GM08714 (cell line): Measurements from ENCODE around the gene SRP14.
"Not testable (repeated sequence)": the region's sequence is repeated elsewhere in the genome, so short reads cannot be mapped to it uniquely, and the experiment has no call there.

ENCODE experiments used
- H3K4me3 ChIP-seq: fragments of 200-500 bp; sonication (Bioruptor generic); 2 replicates; pipeline ENCODE4 v1.5.1; 2014; ENCODE audit warnings: mild to moderate bottlenecking, low read length, inconsistent platforms
- ZNF274 ChIP-seq: IDR thresholded peaks from 2 replicates; pipeline ENCODE4 v1.6.1; 2012; ENCODE audit warnings: mild to moderate bottlenecking, low read depth, low read length

The SRP14 gene

DNA sequence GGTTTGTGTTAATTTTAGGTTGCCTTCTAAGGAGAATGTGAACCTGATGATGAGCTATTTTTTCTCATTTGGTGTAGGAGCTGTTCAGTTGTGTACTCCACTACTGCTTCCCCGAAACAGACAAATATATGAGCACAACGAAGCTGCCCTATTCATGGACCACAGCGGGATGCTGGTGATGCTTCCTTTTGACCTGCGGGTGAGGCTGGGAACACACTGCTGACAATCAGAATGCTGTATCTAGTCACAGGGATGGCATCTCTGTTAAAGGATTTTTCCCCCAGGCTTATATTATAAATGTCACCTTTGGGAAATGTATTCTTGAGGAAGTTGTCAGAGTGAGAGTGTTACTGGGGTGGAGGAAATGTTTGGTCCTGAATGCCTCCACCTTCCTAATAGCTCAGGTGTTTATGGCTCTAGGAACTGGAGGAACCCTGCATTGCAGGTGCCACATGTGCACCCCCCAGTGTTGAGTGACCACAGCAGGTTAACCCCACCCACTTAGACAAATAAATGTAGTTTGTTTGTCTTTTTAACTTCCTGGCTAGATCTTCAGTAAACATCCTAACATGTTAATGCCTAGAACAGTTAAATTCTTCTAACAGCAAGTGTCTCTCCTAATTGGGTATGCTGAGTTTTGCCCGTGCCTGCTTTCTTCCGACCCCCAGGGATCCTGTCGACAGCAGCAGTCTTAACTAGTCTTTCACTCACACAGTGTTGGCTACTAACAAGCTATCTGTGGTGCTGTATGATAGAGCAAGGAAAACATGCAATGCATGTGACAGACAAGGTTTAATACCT is 35.7 kb downstream of the SRP14 start:
- no peak for TF ChIP-seq ZNF274
- no peak overlapping the region for H3K4me3 ChIP-seq

DNA sequence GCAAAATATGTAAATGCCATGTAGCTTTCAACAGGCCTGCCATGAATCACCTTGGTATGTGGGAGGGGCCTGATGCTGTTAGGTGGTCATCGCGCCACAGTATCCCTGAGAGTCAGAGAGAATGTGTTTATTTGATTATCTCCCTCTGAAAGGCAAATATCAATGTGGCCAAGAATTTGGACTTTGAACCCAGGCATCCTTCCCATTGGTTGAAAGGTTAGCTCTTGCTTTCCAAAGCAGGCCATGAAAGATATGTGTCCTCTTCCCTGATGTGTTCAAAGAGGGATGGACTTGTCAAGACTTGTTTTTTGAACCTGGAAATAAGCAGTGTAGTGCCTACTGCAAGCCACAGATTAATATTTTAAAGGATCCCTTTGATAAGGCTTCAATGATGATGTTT is 36.7 kb downstream of the SRP14 start:
- TF ChIP-seq ZNF274 = no peak
- no peak overlapping the region for H3K4me3 ChIP-seq

DNA sequence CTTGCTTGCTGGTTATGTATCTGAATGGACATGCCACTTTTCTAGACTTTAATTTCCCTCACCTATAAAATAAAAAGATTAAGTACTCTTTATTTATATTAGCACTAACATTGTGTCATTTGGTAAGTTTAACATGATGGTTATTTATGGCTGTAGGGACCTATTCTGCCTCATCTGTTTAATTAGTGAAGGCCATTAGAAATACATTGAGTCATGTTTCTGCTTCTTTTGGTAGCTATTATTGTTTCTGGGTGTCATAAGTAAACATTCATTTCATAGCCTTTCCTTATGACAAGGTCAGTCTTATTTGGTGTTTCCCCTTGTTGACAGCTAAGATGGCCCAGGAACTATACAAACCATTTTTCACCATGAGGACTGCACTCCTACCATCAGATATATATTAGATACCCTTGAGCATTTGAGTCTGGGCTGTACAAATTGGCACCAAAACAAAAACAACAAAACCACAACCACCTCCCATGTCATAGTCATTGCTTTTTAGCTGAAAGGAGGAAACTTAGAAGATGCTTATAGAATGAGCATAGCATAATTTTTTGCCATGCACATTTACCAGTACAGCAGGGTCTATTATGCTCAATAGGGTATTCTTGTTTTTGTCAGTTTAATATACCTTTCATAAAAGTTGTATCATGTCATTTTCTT is 39.3 kb downstream of the SRP14 start:
- no peak for TF ChIP-seq ZNF274

DNA sequence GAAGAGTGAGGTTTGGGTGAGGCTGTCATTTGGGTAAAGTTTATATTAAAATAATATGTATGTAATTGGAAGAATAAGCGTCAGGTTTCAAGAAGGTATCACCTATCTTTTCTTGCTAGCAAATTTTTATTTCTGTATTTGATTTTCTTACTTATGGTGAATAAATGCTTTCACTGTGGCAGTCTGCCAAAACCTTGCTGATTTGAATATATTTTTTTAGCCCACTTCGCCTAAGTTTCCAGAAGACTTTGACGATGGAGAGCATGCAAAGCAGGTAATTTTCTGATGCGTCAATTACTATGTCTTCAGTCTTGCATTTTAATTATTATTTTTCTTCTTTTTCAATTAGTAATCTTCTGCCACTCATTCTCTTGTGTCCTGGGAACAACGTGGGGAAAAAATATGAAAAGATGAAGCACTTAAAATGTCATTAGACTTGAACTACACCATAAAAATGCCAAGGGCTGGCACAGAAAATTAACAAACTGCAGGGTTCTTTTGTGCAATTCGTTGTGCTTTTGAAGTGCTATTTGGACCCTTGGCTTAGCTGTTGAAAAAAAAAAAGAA is 40.4 kb downstream of the SRP14 start:
- no peak overlapping the region for H3K4me3 ChIP-seq
- no peak for TF ChIP-seq ZNF274

More for the DNA sequence above, 39.3 kb downstream of the SRP14 start:
- no peak overlapping the region for H3K4me3 ChIP-seq

DNA sequence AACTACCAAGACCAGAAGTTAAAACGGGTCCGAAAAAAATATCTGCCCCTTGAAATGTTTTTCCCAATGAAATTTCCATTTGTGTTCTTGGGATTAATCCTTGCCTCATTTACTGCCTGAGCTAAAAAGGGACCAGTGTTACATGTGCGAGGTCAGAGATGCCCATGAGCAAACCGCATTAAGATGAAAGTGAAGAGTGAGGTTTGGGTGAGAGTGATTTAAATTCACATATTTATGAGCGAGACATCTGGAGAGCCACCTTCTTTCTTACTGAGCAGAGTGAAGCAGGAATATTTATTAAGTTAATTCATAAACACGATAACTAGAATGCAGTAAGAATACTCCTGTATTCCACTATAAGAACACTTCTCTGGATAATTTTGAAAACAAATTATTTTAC is 41.3 kb downstream of the SRP14 start:
- no peak for TF ChIP-seq ZNF274
- no peak overlapping the region for H3K4me3 ChIP-seq

DNA sequence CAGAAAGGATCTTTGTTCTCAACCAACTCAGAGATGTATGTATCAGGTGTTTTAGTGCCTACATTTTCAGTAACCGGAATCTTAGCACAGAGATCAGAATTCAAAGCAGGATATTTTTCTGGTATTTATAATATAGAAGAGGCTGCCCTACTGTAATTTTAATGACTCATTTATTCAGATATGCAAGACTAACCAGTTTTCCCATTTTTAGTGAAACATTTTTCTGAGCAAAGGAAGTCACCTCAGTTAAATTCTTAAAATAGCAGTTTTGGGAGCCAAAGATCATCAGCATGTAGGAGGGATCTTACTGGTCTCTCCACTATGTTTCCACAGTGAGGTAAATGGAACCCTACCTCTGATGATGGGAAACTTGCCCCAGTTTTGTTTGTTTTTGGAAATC is 42.0 kb downstream of the SRP14 start:
- TF ChIP-seq ZNF274 = no peak

DNA sequence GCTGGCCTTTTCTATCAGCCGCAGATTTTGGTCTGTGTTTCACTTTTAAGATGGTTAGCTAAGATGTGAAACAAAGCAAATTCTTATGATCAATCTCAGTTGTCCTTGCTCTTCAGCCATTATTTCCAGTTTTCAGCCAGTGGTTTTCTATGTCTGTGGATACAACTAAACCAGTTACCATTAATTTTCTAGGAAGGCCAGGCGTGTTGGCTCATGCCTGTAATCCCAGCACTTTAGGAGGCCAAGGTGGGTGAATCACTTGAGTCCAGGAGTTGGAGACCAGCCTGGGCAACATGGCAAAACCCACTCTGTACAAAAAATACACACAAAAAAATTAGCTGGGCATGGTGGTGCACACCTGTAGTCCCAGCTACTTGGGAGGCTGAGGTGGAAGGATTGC is 42.8 kb downstream of the SRP14 start:
- not testable (repeated sequence) for H3K4me3 ChIP-seq

More for the DNA sequence above, 42.0 kb downstream of the SRP14 start:
- no peak overlapping the region for H3K4me3 ChIP-seq

DNA sequence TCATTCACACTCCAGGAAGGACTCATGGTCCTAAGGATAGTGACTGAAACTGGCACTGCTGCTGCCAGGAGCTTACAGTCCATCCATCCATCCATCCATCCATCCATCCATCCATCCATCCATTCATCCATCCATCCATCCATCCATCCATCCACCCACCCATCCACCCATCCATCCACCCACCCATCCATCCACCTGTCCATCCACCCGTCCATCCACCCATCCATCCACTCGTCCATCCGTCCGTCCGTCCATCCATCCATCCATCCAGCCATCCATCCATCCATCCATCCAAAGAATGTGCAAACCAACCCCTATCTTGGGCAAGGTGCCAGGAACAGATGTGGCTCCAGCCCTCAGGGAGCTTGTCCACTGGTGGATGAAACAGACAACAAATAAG is 46.0 kb downstream of the SRP14 start:
- not testable (repeated sequence) for H3K4me3 ChIP-seq

DNA sequence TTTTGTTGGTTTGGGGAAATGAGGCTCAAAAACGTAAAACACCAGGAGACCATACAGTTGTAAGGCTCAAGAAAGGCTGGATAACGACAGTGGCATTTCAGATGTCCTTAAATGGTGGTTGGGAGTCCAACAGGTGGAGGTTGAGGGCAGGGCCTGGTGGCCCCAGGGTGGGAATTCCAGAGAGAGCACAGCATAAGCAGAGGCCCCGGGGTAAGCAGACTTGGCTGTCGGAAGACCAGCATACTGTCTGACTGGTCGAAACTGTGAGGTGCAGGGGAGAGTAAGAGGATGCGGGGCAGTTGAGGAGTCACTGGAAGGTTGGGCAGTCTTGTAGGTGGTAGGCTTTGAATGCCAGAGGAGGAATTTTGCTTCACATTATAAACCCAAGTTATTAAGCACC is 48.3 kb downstream of the SRP14 start:
- H3K4me3 ChIP-seq = no peak overlapping the region
- TF ChIP-seq ZNF274 = no peak

DNA sequence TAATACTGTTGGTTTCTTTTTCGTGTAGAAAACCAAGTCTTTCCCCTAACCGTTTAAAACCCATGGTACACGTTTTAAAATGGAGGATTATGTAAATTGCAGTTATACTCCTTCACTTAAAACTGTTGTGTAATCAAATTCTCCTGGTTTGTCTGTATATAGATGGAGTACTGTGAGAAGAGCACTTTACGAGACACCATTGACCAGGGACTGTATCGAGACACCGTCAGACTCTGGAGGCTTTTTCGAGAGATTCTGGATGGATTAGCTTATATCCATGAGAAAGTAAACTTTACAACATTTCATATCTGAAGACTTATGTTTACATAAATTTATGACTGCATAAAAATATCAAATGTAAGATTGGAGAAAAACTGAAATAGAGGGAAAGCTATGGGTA is 51.2 kb downstream of the SRP14 start:
- no peak for TF ChIP-seq ZNF274

More for the DNA sequence above, 51.2 kb downstream of the SRP14 start:
- H3K4me3 ChIP-seq = no peak overlapping the region
